Measurements from ENCODE around the gene GTF2B.

- TF ChIP-seq CTCF (IDR thresholded peaks at IDR 0.05) (no peak), POLR2A (IDR thresholded peaks at IDR 0.05) (no peak)
Observed at GRCh38 chr1:88936760-88937342, 45.5 kb upstream of the GTF2B start.

Data from right lobe of liver (tissue), 4 donors.